Measurements from ENCODE around the gene SCIMP.

The SCIMP gene

GRCh38 chr17:5260542-5260941 is 25.9 kb upstream of the SCIMP start:
- no peak for DNase-seq
- no peaks in the 10 kb centered on the region for H3K36me3 ChIP-seq
- TF ChIP-seq, protein P1, sequence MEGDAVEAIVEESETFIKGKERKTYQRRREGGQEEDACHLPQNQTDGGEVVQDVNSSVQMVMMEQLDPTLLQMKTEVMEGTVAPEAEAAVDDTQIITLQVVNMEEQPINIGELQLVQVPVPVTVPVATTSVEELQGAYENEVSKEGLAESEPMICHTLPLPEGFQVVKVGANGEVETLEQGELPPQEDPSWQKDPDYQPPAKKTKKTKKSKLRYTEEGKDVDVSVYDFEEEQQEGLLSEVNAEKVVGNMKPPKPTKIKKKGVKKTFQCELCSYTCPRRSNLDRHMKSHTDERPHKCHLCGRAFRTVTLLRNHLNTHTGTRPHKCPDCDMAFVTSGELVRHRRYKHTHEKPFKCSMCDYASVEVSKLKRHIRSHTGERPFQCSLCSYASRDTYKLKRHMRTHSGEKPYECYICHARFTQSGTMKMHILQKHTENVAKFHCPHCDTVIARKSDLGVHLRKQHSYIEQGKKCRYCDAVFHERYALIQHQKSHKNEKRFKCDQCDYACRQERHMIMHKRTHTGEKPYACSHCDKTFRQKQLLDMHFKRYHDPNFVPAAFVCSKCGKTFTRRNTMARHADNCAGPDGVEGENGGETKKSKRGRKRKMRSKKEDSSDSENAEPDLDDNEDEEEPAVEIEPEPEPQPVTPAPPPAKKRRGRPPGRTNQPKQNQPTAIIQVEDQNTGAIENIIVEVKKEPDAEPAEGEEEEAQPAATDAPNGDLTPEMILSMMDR (IDR thresholded peaks at IDR 0.05): no peak
- H3K27ac ChIP-seq: no peak overlapping the region
- H3K4me3 ChIP-seq: no peak overlapping the region
- peaks cover 0 to 8% of the 10 kb centered on the region in 2 donors for H3K27me3 ChIP-seq
- intact Hi-C loops (cut with DNase I; ENCODE audit: low total_unique reads): no loop called here
- no peaks in the 10 kb centered on the region for H3K9me3 ChIP-seq
- H3K4me1 ChIP-seq: no peaks in the 10 kb centered on the region

DNA sequence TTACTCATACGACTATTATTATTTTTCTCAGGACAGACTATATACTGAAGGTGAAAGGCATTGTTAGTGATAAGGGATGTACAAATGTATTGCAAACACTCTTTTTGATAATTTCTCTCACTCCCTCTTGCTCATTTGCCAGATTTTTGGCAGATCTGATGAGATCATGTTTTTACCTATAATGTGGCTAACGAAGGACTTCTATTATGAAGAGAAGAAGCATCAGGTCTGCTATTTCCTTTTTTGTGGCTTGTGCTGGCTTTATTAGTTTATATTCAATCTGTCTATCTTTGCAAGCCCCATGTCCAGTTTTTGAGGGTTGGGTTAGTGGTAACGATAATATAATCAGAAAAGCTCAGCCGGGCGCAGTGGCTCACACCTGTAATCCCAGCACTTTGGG is 22.5 kb upstream of the SCIMP start:
- intact Hi-C loops (cut with DNase I; ENCODE audit: low total_unique reads): no loop called here

GRCh38 chr17:5254903-5255521 is 20.4 kb upstream of the SCIMP start:
- intact Hi-C loops (cut with DNase I; ENCODE audit: low total_unique reads): no loop called here
- Histone ChIP-seq H3K27ac (no peak overlapping the region), H3K27me3 (no peaks in the 10 kb centered on the region), H3K9me3 (no peaks in the 10 kb centered on the region), H3K4me3 (no peak overlapping the region), H3K4me1 (no peaks in the 10 kb centered on the region), H3K36me3 (no peaks in the 10 kb centered on the region)
- TF ChIP-seq, protein P1 (IDR thresholded peaks at IDR 0.05): no peak
- no peak for DNase-seq

More for the DNA sequence above, 22.5 kb upstream of the SCIMP start:
- TF ChIP-seq, protein P1 (IDR thresholded peaks at IDR 0.05): no peak
- Histone ChIP-seq H3K27ac (no peak overlapping the region), H3K4me1 (no peaks in the 10 kb centered on the region), H3K9me3 (no peaks in the 10 kb centered on the region), H3K27me3 (no peaks in the 10 kb centered on the region), H3K36me3 (no peaks in the 10 kb centered on the region), H3K4me3 (no peak overlapping the region)
- DNase-seq: no peak

GRCh38 chr17:5254414-5254813 is 19.8 kb upstream of the SCIMP start:
- Histone ChIP-seq H3K27ac (no peak overlapping the region), H3K36me3 (no peaks in the 10 kb centered on the region)
- intact Hi-C loops (cut with DNase I; ENCODE audit: low total_unique reads): no loop called here

GRCh38 chr17:5249615-5250014 is 15.0 kb upstream of the SCIMP start:
- Histone ChIP-seq H3K27ac (no peak overlapping the region), H3K4me1 (no peaks in the 10 kb centered on the region), H3K4me3 (no peak overlapping the region), H3K27me3 (peaks cover 0 to 9% of the 10 kb centered on the region in 2 donors), H3K36me3 (no peaks in the 10 kb centered on the region), H3K9me3 (no peaks in the 10 kb centered on the region)
- DNase-seq: peak in 1 of 2 donors; percentile 59
- TF ChIP-seq, protein P1 (IDR thresholded peaks at IDR 0.05): peak; percentile 55 to 70
- intact Hi-C loops (cut with DNase I; ENCODE audit: low total_unique reads): loop anchor here (5.0 kb wide), 1 partner anchor 193 kb away; no protein-coding TSS in a partner anchor

More at GRCh38 chr17:5254414-5254813, 19.8 kb upstream of the SCIMP start:
- TF ChIP-seq, protein P1 (IDR thresholded peaks at IDR 0.05): no peak
- no peaks in the 10 kb centered on the region for H3K27me3 ChIP-seq
- no peaks in the 10 kb centered on the region for H3K9me3 ChIP-seq
- no peaks in the 10 kb centered on the region for H3K4me1 ChIP-seq
- no peak overlapping the region for H3K4me3 ChIP-seq
- DNase-seq: no peak

All from tibial artery (tissue), 4 donors.